Testis (tissue), 3 donors: ENCODE data around the gene NCK2. TPM values are rescaled to one million over a fixed set of nuclear protein-coding genes. Genes with fewer than 3 reads are reported as not detected.

Source experiments
- DNase-seq: peaks from one replicate; pipeline ENCODE4 v3.0.0-alpha.2; 2019
- H3K27ac ChIP-seq, 2 donors: fragments of 200-600 bp; sonication (generic); one replicate each; pipeline ENCODE4 v1.5.1; 2019
- H3K27me3 ChIP-seq: fragments of 200-600 bp; sonication (generic); one replicate; pipeline ENCODE4 v1.5.1; 2019
- H3K36me3 ChIP-seq: fragments of 200-600 bp; sonication (generic); one replicate; pipeline ENCODE4 v1.5.1; 2017; ENCODE audit warnings: low read depth; ENCODE audit errors: missing control alignments
- H3K4me1 ChIP-seq: fragments of 200-600 bp; sonication (generic); one replicate; pipeline ENCODE4 v1.5.1; 2019
- H3K4me3 ChIP-seq, 2 donors: fragments of 200-600 bp; sonication (generic); one replicate each; pipeline ENCODE4 v1.5.1; 2017 to 2019
- H3K9me3 ChIP-seq: fragments of 200-600 bp; sonication (generic); one replicate; pipeline ENCODE4 v1.5.1; 2017
- CTCF ChIP-seq, 3 experiments: fragments of 450-650 bp in 2 of 3; fragments of 200-600 bp in 1 of 3; sonication (generic) in 1 of 3; IDR thresholded peaks; one replicate each; pipeline ENCODE4 v1.5.1; 2016 to 2019; ENCODE audit warnings: antibody characterized with exemption in 3 of 3, mild to moderate bottlenecking in 2 of 3, moderate library complexity in 1 of 3
- POLR2A ChIP-seq: fragments of 450-650 bp; IDR thresholded peaks from one replicate; pipeline ENCODE4 v1.6.1; 2017; ENCODE audit warnings: antibody characterized with exemption, mild to moderate bottlenecking, moderate library complexity
- WGBS, 2 donors: methylation state at CpG; one replicate each; pipeline ENCODE4 v1.1.5; 2018; 5-methylcytosine and 5-hydroxymethylcytosine counted together
- intact Hi-C: fragments of 100-400 bp; cut with DNase I; formaldehyde crosslinking; loops from one replicate; pipeline ENCODE4 v1.15.1; 2023; ENCODE audit warnings: low total_unique reads
- polyA plus RNA-seq: library from polyadenylated mRNA; stranded (reverse); fragments of 350-450 nt; fragmentation: Illumina TruSeq; extraction: RNeasy Lipid Tissue Mini Kit (QIAGEN cat#74804); gene quantifications from one replicate; pipeline ENCODE4 v1.2.3, GENCODE V29; 2014; ENCODE audit warnings: low read depth, low replicate concordance; ENCODE audit not compliant: insufficient read depth
- total RNA-seq, 2 donors: library from RNA; depleted of rRNA; stranded (reverse); fragments of >200 nt; gene quantifications; one replicate each; pipeline ENCODE4 v1.2.3, GENCODE V29; 2016

Gene NCK2
- total and polyA plus RNA-seq, 3 donors from 2014 or later, result 67.7 to 168 (median 105) TPM

- Histone ChIP-seq H3K4me3 (peak overlapping the region; percentile 4 to 42), H3K4me1 (peaks cover 53% of the 10 kb centered on the region), H3K27me3 (no peaks in the 10 kb centered on the region), H3K27ac (peak overlapping the region; percentile 50 to 71), H3K9me3 (no peaks in the 10 kb centered on the region), H3K36me3 (no peaks in the 10 kb centered on the region)
- no peak for DNase-seq
- 77 to 84% methylated on average over 46 to 79 of the region's 79 CpGs for WGBS, 2 donors
- TF ChIP-seq POLR2A, result no peak
- no peak for TF ChIP-seq CTCF (IDR thresholded peaks at IDR 0.05)
- intact Hi-C loops, result no loop called here
These were observed 136.8 kb downstream of the NCK2 start for GRCh38 chr2:105881286-105882136.

- H3K27me3 ChIP-seq, result no peaks in the 10 kb centered on the region
- DNase-seq, result peak; percentile 65
- intact Hi-C loops, result no loop called here
- 42 to 45% methylated on average over 10 of the region's 10 CpGs for WGBS, 2 donors
- H3K36me3 ChIP-seq, result no peaks in the 10 kb centered on the region
- no peak for TF ChIP-seq POLR2A
- TF ChIP-seq CTCF (IDR thresholded peaks at IDR 0.05), result no peak
- H3K9me3 ChIP-seq, result no peaks in the 10 kb centered on the region
- H3K4me3 ChIP-seq, result no peak overlapping the region
- H3K4me1 ChIP-seq, result peaks cover 61% of the 10 kb centered on the region
- peak overlapping the region in 1 of 2 donors; percentile 50 for H3K27ac ChIP-seq
These were observed 137.6 kb downstream of the NCK2 start for GRCh38 chr2:105882341-105882740.

GRCh38 chr2:105882920-105883435, 138.3 kb downstream of the NCK2 start:
- no peaks in the 10 kb centered on the region for H3K36me3 ChIP-seq
- peaks cover 63% of the 10 kb centered on the region for H3K4me1 ChIP-seq
- 55 to 57% methylated on average over 10 of the region's 10 CpGs for WGBS, 2 donors
- no peaks in the 10 kb centered on the region for H3K9me3 ChIP-seq
- peak overlapping the region in 1 of 2 donors; percentile 20 for H3K27ac ChIP-seq
- no peak overlapping the region for H3K4me3 ChIP-seq
- no peaks in the 10 kb centered on the region for H3K27me3 ChIP-seq
- TF ChIP-seq CTCF (IDR thresholded peaks at IDR 0.05) (no peak), POLR2A (no peak)
- intact Hi-C loops, result no loop called here
- no peak for DNase-seq

GRCh38 chr2:105883911-105884694, 139.4 kb downstream of the NCK2 start:
- Histone ChIP-seq H3K9me3 (no peaks in the 10 kb centered on the region), H3K4me1 (peaks cover 63% of the 10 kb centered on the region), H3K27ac (peak overlapping the region in 1 of 2 donors; percentile 20), H3K27me3 (no peaks in the 10 kb centered on the region), H3K36me3 (no peaks in the 10 kb centered on the region), H3K4me3 (no peak overlapping the region)
- no peak for DNase-seq
- TF ChIP-seq POLR2A (no peak), CTCF (IDR thresholded peaks at IDR 0.05) (no peak)
- 71 to 80% methylated on average over 11 of the region's 11 CpGs for WGBS, 2 donors
- intact Hi-C loops, result no loop called here
